HG03097 (cell line): Measurements from ENCODE around the gene DLEC1.

Source experiments
- ATAC-seq: cut with Tn5 transposase; IDR thresholded peaks from one replicate; pipeline ENCODE4 v1.9.1; 2021; ENCODE audit not compliant: unreplicated experiment, low FRiP score

The DLEC1 gene

GRCh38 chr3:38016847-38017444 lies 22.1 kb upstream of the DLEC1 start:
- ATAC-seq = no peak

GRCh38 chr3:38017445-38018295 lies 21.3 kb upstream of the DLEC1 start:
- no peak for ATAC-seq

GRCh38 chr3:38018296-38019266 lies 20.4 kb upstream of the DLEC1 start:
- no peak for ATAC-seq

GRCh38 chr3:38019658-38020341 lies 19.2 kb upstream of the DLEC1 start:
- ATAC-seq = no peak

- ATAC-seq = no peak
Measured at GRCh38 chr3:38020342-38020726, 18.7 kb upstream of the DLEC1 start.

GRCh38 chr3:38021196-38021595 lies 17.8 kb upstream of the DLEC1 start:
- ATAC-seq = no peak

- ATAC-seq = no peak
Measured at GRCh38 chr3:38022301-38022700, 16.7 kb upstream of the DLEC1 start.

GRCh38 chr3:38022896-38023709 lies 15.9 kb upstream of the DLEC1 start:
- no peak for ATAC-seq

GRCh38 chr3:38026856-38027255 lies 12.2 kb upstream of the DLEC1 start:
- no peak for ATAC-seq

GRCh38 chr3:38027466-38028465 lies 11.2 kb upstream of the DLEC1 start:
- ATAC-seq = no peak

GRCh38 chr3:38028621-38029361 lies 10.2 kb upstream of the DLEC1 start:
- no peak for ATAC-seq

- ATAC-seq = no peak
Measured at GRCh38 chr3:38029400-38030125, 9.4 kb upstream of the DLEC1 start, which contains the start of gene PLCD1. TSS of gene PLCD1 (minus strand) at chr3:38029642. CDS start at chr3:38029539, 103 bp downstream.

GRCh38 chr3:38030126-38031021 lies 8.6 kb upstream of the DLEC1 start:
- no peak for ATAC-seq

- no peak for ATAC-seq
Measured at GRCh38 chr3:38031022-38031994, 7.7 kb upstream of the DLEC1 start.

GRCh38 chr3:38032328-38032865 lies 6.6 kb upstream of the DLEC1 start:
- ATAC-seq = no peak
